GM12892 (cell line): Measurements from ENCODE around the gene CCL11.

Experiments
- POLR2A ChIP-seq: IDR thresholded peaks from 2 replicates; pipeline ENCODE4 v1.6.1; 2011; ENCODE audit warnings: low read depth, low read length, control low read depth
- POLR2AphosphoS5 ChIP-seq: IDR thresholded peaks from 2 replicates; pipeline ENCODE4 v1.6.1; 2011; ENCODE audit warnings: low read depth, low read length, control low read depth
- TAF1 ChIP-seq: IDR thresholded peaks from 2 replicates; pipeline ENCODE4 v1.6.1; 2011; ENCODE audit warnings: low read depth, mild to moderate bottlenecking, control low read depth, low read length, borderline replicate concordance

GRCh38 chr17:34301986-34302385, 16.4 kb downstream of the CCL11 start:
- TF ChIP-seq POLR2A = no peak
- no peak for TF ChIP-seq TAF1
- no peak for TF ChIP-seq POLR2AphosphoS5
